ENCODE results near the gene SYNCRIP.
"Not testable (repeated sequence)": the region's sequence is repeated elsewhere in the genome, so short reads cannot be mapped to it uniquely, and the experiment has no call there.

The SYNCRIP gene
- 12.4 to 95.0 (median 65.4) reads per million in 17 experiments for total RNA-seq

DNA sequence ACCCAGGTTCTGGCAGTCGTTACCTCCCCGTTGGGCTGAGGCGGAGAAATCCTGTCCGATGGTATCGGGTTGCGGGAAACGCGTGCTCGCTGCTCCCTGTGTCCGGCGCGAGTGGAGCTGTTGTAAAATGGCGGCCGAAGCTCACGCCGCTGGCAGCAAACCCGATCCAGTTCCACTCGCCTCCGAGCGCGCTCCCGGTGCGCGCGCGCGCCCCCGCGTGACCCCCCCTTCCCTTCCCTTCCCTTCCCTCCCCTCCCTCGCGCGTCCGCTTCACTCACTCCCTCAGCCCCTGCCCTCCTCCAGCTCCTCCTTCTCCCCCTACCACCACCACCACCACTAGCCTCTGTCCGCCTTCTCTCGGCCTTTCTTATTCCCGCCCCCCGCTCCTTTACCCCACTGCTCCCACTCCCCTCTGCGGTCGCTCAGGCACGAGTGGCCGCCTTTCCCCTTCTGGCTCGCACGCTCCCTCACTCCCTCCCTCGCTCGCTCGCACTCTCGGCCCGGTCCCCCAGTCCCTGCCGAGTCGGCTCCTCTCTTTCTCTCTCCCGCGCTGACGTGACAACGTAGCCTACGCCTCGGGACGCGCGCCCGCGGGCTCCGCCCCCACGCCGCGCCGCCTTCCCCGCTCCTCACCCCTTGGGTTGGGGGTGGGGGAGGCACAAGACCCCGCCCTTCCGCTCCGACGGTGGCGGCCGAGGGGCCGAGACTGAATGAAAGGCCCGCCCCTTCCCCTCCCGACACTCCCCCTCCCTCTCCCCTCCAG, at the start of gene SYNCRIP:
Gene SYNCRIP (minus strand): TSS at position 113 of the 763 bp plus-strand sequence. CDS start 1,447 bp downstream, outside the sequence.
- peak; percentile 99 to 100 (median 100) for DNase-seq

DNA sequence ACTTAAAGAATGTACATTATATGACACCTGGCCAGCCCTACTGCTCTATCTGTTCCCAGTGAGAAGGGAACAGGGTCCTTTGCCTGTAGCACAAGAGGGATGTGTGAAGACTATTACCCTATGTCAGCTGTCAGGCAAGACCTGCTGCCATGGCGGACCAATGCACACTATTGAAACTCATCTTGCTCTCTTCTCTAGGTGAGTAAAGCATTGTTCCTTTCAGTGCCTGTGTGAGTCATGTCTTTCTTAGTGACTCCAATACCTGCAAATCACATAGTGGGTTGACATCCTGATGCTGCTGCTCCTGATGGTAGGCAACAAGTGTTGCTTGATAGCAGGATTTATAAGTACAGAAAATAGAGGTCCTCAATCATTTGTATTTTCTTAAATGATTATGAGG, 48.8 kb upstream of the SYNCRIP start:
- DNase-seq = no peak

DNA sequence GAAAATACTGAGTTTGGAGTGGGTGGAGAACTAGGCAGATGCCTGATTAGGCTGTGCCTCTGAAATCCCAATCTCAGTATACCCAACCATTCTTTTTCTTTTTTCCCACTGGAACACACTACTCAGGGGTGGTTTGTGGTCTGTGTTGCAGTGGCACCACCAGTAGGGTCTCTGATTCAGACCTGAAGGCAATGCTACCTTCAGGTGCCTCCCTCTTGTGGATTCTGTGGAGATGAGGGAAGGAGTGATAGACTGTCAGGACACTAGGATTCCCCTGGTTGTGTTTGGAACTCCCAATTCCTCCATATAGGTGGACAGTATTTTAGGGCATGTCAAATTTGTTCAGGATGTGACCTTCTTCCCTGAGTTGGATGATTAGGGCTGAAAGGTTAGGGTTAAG, 47.4 kb upstream of the SYNCRIP start:
- no peak for DNase-seq

DNA sequence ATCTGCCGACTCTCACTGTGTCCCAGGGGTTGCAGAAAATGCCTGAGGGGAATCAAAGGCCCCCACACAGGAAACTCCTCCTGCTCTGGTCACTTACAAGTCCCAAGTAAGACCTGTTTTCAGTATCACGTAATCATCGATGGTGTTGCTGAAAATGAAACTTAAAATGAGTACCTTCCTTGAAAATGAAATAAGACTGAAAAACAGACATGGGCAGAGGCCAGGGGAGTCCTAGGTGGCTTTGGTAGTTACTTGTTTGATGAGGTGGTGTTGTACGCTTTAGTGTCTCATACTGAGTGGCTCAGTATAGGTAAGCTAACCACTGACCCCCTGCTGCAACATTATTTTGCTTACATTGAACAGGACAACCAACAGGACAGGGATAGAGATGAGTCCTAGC, 43.0 kb upstream of the SYNCRIP start:
- DNase-seq = no peak

DNA sequence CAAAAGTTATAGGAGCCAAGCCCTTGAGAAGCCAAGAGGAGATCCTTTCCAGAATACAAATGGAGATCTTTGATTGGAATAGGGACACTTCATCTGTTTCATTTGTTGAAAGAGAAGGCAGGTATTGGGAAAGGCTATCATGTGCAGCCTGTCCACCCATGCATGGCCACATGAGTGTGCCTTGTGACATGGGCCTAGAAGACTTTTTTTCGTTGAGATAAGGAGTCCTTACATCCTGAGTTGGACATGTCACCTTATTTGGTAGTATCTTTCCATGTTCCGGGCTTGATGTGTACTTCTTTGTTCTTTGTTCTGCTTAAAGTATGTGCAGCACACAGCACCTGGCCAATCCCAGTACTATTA, 42.1 kb upstream of the SYNCRIP start:
- peak; percentile 30 to 61 (median 60) for DNase-seq

DNA sequence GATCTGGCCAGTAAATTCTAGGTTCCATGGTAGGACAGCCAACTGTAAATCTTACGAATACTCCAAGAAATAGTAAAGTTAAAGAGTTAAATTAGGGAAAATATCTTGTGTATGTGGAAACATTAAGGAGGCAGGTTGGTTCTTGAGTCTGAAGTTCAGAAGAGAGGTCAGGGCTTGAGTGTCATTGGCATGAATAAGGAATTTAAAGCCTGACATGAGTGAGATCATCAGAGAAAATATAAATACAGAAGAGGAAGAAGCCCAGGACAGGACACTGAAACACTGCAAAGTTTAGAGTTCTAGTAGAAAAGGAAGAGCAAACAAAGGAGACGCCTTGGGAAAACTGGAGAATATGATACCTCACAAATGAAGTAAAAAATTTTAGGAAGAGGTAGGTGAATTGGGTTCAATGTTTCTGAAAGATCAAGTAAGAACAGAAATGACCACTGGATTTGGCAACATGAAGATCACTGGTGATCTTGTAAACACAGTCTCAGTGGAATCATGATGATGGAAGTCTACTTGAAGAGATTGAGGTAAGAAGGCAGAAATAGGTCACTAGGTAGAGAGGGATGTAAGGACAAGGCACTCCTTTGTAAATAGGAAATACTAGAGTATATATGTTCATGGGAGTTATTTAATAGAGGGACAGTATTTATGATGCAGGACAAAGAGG, 41.6 kb upstream of the SYNCRIP start:
- peak; percentile 47 to 80 (median 62) for DNase-seq

DNA sequence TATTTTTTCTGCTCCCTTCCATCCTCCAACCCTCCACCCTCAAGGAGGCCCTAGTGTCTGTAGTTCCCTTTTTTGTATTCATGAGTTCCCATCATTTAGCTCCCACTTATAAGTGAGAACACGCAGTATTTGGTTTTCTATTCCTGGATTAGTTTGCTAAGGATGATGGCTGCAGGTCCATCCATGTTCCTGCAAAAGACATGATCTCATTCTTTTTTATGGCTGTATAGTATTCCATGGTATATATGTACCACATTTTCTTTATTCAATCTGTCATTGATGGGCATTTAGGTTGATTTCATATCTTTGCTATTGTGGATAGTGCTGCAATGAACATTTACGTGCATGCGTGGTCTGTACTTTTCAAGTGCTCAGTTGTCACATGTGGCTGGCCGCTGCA, 39.2 kb upstream of the SYNCRIP start:
- DNase-seq = not testable (repeated sequence)

DNA sequence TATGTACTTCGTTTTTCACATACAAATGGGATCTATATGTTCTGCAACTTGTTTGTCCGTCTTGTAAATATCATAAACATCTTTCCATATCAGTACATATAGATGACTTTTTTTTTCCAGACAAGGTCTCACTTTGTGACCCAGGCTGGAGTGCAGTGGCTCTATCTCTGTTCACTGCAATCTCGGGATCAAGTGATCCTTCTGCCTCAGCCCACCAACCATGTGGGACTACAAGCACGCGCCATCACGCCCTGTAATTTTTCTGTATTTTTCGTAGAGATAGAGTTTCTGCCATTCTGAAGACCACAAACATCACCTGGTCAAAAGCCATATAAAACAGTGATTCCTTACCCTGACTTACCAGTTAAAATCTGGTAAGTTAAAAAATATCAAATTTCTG, 37.7 kb upstream of the SYNCRIP start:
- DNase-seq = no peak

DNA sequence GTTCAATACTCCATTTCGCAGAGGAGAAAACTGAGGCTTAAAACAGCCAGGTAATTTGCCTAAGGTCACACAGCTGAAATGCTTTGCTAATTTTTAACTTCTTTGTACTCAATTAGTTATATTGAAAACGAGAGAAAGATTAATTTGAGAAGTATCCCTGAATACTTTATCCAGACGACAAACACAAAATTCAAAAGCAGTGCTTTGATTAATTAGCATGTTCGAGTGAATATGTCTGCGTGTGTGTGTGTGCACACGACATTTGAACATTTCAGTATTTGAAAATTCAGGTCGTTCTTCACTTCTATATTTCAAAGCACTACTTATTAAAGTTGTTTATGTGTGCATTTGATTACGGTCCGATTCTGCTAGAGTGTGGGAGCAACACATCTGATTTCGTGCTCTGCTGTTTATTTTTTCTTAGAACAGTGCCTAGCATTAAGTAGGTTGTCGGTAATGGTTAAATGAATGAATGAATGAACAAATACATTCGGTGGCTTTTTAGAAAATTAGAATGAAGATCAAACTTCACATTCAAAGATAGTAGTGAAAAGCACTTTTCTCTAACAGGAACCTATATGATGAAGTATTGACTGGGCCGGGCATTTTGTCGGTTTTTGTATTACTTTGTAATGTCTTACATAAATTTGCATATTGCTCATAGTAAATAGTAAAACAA, 36.9 kb upstream of the SYNCRIP start:
- DNase-seq = no peak

DNA sequence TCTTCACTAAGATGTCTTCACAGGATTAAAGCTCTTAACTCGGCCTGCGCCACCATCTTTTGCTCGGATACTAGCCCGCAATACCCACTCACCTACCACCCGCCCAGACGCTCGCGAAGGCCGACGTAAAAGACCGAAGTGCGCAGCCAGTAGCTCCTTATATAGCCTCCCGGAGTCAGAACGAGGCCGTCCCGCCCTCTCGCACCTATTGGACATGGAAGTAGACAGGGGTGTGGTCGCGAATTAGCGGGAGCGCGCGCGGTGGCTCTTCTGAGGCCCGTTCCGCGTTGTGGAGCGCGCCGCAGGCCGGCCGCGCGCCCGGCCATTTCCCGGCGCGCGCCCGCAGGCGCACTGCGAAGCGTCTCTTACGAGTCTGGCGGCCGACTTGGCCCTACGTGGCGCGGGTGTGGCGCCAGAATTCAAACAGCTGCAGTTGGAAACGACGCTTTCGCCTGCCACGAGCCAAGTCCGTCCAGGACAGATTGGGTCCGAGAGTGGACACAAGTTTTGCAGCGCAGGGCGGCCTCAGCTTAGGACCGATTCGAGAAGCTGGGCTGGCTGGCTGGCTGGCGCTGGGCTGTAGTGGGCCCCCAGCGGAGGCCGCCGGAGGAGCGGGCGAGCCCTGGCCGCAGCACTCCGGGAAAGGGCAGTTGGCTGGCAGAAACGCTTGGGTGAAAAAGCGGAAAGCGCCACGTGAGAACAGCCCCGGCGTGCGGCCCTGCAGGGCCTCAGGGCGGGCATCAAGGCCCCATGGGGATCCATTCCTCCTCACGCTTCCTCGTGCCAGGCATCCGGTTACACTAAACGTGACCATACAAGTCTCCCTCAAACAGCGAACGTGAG, 36.1 kb upstream of the SYNCRIP start:
- DNase-seq = peak; percentile 99 to 100 (median 100)

DNA sequence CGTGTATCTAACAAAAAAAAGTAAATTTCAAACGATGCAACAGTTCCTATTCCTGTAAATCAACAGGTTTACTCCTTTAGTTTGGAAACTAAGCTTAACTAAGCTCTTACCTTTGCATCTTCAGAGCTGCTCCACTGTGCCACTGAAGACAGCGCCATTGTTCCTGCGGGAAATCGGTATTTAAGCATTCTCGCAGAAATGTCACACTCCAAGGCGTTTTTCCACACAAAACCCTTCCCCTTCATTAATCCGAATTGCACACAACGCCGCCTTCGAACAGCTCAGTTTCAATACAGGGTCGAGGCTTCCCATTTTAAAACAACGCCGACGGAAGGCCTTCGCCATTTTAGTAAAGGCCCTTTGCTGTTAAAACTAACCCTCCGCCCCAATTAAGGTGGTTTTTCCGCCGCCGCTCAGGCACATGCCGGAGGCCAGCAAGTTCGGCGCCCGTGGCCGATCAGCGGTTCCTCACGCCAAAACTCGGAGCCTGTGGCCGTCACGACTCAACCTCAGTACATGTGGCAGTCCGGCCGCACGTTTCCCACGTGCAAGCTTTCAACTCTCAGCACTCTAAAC, 35.4 kb upstream of the SYNCRIP start:
- no peak for DNase-seq

DNA sequence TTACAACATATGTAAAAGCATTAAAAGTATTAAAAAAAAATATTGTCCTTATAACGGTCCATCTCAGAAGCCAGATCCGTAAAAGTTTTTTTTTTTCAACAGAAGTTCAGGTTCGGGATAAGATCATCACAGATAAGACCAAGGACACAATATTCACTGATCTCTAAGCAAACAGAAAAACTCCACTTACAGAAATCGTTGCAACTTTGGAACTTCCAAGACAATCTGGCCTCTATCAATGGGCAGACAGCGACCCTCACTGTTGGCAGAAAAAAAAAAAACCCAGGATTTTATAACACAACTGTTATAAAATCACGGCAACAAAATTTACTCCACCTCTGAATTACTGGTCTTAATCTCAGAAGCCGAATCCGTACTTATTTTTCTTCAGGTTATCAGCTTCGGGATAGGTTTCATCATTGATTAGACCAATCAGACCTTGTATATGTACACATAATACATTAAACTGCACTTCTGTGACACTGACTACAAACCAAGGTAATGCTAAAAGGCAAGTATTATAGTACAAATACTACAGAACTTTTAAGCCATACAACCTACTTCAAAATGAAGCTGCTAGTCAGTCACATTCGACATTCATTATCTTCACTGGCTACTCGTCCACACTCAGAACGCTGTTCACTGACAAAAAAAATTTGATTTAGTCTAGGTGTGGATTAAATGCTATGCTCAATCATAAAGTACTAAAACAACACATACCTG, 34.7 kb upstream of the SYNCRIP start:
- DNase-seq = peak in 2 of 4 experiments; percentile 27 to 31

DNA sequence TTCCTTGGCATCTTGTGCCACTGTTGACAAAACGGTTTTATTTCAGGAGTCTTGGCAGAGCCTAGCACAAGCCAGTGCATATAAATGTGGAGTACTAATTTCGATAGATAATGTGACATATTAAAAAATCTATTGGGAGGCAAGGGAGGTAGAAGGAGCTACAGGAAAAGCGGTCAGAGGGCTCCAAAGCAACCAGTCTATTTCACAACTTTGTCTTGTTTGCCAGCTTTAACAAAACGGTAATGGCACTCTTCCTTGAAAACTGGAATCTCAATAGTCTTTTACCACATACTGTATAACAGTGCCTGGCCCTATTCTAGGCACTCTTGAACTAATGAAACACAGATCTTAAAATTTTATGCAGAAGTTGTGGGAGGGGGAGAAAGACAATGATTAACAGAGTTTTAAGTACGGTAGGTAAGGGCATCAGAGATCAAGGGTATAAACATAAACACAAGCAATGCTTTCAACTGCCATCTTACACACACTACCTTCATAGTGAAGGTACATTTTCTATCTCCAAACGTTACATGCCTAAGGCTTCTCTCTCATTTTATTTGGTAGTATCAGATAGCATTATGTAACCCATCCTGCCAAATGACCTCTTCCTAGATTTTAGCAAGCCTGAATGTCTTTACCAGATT, 33.5 kb upstream of the SYNCRIP start:
- DNase-seq = no peak

DNA sequence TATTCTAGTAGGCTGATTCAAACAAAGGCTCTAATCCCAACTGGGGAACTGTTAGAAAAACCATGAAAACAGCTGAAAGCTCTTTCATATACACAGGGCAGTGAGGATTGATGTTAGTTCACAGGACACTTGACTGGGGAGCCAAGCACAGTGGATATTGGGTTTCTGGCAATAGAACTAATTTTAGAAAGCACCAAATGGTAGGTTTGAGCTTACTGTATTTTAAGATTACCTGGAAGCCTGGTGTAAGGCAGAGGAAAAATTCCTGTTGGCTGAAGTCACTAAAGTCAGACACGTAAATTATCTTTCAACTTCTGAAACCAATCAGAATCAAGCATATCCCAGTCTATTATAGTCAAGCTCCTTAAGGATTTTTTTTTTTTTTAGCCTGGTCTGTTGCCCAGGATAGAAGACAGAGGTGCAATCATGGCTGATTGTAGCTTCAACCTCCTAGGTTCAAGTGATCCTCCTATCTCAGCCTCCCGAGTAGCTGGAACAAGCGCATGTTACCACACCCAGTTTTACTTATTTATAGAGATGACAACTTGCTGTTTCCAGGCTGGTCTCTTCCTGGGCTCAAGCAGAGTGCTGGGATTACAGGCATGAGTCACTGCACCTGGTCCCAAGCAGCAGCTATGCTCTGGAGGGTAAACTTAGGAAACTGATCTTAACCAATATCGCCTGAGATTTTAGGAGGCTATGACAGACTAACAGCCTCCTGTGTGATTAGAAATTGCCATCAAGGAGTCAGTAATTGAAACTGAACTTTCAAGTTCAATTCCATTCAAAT, 32.5 kb upstream of the SYNCRIP start:
- DNase-seq = no peak

DNA sequence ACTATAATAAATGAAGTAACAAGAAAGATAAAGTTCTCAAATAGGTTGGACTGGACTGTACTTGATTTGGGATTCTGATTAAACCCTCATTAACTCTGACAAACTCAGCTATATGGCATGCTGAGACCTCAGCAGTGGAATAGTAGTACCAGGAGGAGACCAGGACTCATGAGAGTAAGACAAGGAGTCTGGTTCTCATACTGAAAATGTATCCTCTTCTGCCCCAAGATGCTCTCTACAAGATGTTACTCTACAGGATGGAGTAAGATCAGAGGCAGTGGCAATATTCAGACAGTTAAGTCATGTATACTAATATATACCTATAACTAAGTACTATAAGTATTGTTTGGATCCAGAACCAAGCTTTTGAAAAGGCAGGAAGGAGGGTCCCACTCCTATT, 31.9 kb upstream of the SYNCRIP start:
- no peak for DNase-seq

DNA sequence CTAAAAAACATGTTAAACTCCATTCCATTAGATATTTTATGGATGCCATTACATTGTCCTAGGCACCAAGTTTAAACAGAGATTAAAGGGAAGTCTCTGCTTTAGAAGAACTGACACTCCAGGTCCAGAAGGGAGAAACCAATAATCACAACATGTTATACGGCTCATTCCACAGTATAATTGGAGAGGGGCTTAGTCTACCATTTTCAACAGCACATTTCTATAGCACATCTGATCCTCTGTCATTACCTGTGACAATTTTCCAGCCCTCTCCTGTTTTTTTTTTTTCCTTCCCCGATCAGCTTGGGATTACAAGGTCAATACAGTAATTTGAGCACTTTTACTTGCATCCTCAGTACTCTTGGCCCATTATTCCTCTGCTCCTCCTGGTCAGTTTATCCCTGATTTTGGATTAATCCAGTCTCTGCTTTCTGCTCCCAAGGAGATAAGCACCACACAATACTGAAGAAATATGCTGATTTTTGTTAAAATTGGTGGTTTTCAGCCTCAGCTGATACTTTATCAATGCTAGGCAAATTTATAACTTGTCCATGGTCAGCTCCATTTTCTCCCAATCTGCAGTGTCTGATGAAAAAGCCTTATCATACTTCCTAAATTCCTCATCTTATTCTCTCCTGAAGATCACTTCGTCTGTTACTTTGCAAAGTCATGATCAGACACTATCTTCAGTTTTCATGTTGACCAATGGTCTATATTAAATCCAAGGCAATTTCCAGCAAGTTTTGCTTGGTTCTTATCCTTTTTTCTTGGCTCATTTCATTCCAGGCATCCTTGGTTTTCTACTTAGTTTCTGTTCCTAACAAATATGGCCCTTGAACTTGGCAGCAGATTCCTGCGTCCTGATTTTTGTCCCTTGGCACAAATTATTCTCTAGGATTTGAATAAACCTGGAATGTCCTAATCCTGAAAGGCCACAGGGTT, 30.8 kb upstream of the SYNCRIP start:
- DNase-seq = no peak

DNA sequence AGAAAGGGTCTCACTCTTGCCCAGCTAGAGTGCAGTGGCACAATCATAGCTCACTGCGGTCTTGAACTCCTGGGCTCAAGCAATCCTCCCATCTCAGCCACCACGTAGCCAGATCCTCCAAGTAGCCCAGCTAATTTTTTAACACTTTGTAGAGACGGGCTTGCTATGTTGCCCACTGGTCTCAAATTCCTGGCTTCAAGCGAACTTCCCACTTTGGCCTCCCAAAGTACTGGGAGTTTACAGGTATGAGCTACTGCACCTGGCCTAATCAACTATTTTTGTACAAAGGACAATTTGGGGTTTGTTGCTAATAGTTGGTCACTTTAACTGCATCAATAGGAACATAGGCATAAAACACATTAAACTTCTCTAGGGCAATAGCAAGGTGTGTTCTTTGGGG, 29.9 kb upstream of the SYNCRIP start:
- no peak for DNase-seq

DNA sequence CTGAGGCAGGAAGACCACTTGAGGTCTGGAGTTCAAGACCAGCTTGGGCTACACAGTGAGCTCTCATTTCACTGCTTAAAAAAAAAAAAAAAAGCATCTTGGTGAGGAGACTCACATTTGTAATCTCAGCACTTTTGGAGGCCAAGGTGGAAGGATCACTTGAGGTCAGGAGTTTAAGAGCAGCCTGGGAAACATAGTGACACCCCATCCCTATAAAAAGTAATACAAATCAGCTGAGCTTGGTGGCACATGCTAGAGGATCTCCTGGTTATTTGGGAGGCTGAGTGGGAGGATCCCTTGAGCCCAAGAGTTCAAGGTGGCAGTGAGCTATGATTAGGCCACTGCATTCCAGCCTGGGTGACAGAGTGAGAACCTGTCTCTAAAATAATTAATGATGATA, 29.4 kb upstream of the SYNCRIP start:
- peak in 2 of 4 experiments; percentile 15 to 23 for DNase-seq

DNA sequence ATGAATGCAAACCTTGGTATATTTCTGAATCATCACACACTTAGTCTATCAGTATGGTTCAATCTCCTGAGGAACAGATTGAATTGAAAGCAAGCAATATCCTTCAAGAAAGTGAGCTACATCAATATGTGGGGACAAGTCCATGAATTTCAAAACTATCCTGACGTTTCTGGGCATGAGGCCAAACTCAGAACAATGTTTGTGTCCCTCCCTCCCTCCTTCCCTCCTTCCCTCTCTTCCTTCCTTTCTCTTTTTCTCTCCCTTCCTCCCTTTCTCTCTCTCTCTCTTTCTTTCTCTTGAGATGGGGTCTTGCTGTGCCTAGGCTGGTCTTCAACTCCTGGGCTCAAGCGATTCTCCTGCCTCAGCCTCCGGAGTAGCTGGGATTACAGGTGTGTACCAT, 27.9 kb upstream of the SYNCRIP start:
- DNase-seq = no peak
